ENCODE data around the gene HUS1B. TPM values are rescaled to one million over a fixed set of nuclear protein-coding genes. Genes with fewer than 3 reads are reported as not detected.

The HUS1B gene
- total RNA-seq, 1 experiment from 2014 or later: 0.72 TPM

DNA sequence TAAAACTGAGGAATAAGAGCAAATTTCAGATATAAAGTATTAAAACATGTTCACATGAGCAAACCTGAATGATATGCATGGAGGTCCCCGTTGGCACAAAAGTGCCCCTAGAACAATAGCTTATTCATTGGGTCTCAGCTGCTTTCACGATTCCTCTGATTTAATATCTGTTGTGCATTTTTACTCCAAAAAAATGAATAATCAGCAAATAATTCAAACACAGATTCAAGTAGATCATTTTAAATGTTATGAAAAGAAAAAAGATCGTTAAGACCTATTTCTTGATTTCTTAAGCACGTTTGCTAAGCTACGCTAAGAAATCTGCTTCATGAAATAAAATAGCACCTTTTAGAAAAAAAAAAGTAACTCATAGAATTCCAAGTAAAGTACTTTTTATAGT lies 21.7 kb downstream of the HUS1B start:
- H3K4me3 Mint-ChIP-seq (ENCODE audit: unreplicated experiment): no peak overlapping the region
- ChIA-PET POLR2A (no interaction called here), CTCF (interaction anchor here (0.6 kb wide), 1 partner anchor 1100 kb away, joined by 3 read pairs; no protein-coding TSS in a partner anchor)
- H3K4me1 Mint-ChIP-seq (ENCODE audit: insufficient read depth, unreplicated experiment): no peaks in the 10 kb centered on the region
- TF ChIP-seq, protein P1, sequence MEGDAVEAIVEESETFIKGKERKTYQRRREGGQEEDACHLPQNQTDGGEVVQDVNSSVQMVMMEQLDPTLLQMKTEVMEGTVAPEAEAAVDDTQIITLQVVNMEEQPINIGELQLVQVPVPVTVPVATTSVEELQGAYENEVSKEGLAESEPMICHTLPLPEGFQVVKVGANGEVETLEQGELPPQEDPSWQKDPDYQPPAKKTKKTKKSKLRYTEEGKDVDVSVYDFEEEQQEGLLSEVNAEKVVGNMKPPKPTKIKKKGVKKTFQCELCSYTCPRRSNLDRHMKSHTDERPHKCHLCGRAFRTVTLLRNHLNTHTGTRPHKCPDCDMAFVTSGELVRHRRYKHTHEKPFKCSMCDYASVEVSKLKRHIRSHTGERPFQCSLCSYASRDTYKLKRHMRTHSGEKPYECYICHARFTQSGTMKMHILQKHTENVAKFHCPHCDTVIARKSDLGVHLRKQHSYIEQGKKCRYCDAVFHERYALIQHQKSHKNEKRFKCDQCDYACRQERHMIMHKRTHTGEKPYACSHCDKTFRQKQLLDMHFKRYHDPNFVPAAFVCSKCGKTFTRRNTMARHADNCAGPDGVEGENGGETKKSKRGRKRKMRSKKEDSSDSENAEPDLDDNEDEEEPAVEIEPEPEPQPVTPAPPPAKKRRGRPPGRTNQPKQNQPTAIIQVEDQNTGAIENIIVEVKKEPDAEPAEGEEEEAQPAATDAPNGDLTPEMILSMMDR (IDR thresholded peaks at IDR 0.05; ENCODE audit: unreplicated experiment): no peak
- peaks cover 17% of the 10 kb centered on the region for H3K36me3 Mint-ChIP-seq (ENCODE audit: insufficient read depth, unreplicated experiment)
- no peak overlapping the region for H3K27ac Mint-ChIP-seq (ENCODE audit: low read depth, unreplicated experiment)
- intact Hi-C loops (cut with micrococcal nuclease): no loop called here
- no peaks in the 10 kb centered on the region for H3K9me3 Mint-ChIP-seq (ENCODE audit: unreplicated experiment)
- DNase-seq (ENCODE audit: unreplicated experiment): no peak
- H3K27me3 Mint-ChIP-seq (ENCODE audit: insufficient read depth, unreplicated experiment): no peaks in the 10 kb centered on the region
- no TSS peak for BruUV-seq (replicated peaks)

- POLR2A ChIA-PET: no interaction called here
- Mint-ChIP-seq H3K36me3 (ENCODE audit: insufficient read depth, unreplicated experiment) (peaks cover 17% of the 10 kb centered on the region), H3K27me3 (ENCODE audit: insufficient read depth, unreplicated experiment) (no peaks in the 10 kb centered on the region), H3K27ac (ENCODE audit: low read depth, unreplicated experiment) (no peak overlapping the region), H3K4me1 (ENCODE audit: insufficient read depth, unreplicated experiment) (no peaks in the 10 kb centered on the region), H3K4me3 (ENCODE audit: unreplicated experiment) (no peak overlapping the region), H3K9me3 (ENCODE audit: unreplicated experiment) (no peaks in the 10 kb centered on the region)
- CTCF ChIA-PET: no interaction called here
- DNase-seq (ENCODE audit: unreplicated experiment): no peak
- no TSS peak for BruUV-seq (replicated peaks)
- TF ChIP-seq, protein P1 (IDR thresholded peaks at IDR 0.05; ENCODE audit: unreplicated experiment): no peak
- intact Hi-C loops (cut with micrococcal nuclease): no loop called here
These were observed 23.3 kb downstream of the HUS1B start for GRCh38 chr6:633611-634010.

- Mint-ChIP-seq H3K9me3 (ENCODE audit: unreplicated experiment) (no peaks in the 10 kb centered on the region), H3K27ac (ENCODE audit: low read depth, unreplicated experiment) (no peak overlapping the region), H3K36me3 (ENCODE audit: insufficient read depth, unreplicated experiment) (peaks cover under 1% of the 10 kb centered on the region), H3K27me3 (ENCODE audit: insufficient read depth, unreplicated experiment) (no peaks in the 10 kb centered on the region), H3K4me3 (ENCODE audit: unreplicated experiment) (no peak overlapping the region), H3K4me1 (ENCODE audit: insufficient read depth, unreplicated experiment) (no peaks in the 10 kb centered on the region)
- CTCF ChIA-PET: no interaction called here
- intact Hi-C loops (cut with micrococcal nuclease): no loop called here
- POLR2A ChIA-PET: no interaction called here
- BruUV-seq (replicated peaks): no TSS peak
- TF ChIP-seq, protein P1 (IDR thresholded peaks at IDR 0.05; ENCODE audit: unreplicated experiment): no peak
- DNase-seq (ENCODE audit: unreplicated experiment): no peak
These were observed 28.1 kb downstream of the HUS1B start for GRCh38 chr6:628766-629165.

GRCh38 chr6:626236-626635 lies 30.7 kb downstream of the HUS1B start:
- H3K4me1 Mint-ChIP-seq (ENCODE audit: insufficient read depth, unreplicated experiment): no peaks in the 10 kb centered on the region
- no TSS peak for BruUV-seq (replicated peaks)

More at GRCh38 chr6:626236-626635, 30.7 kb downstream of the HUS1B start:
- ChIA-PET POLR2A (no interaction called here), CTCF (interaction anchor here (1.1 kb wide), 1 partner anchor 8 kb away, joined by 3 read pairs; no protein-coding TSS in a partner anchor)
- intact Hi-C loops (cut with micrococcal nuclease): no loop called here
- no peak for DNase-seq (ENCODE audit: unreplicated experiment)
- Mint-ChIP-seq H3K27ac (ENCODE audit: low read depth, unreplicated experiment) (no peak overlapping the region), H3K9me3 (ENCODE audit: unreplicated experiment) (no peaks in the 10 kb centered on the region), H3K36me3 (ENCODE audit: insufficient read depth, unreplicated experiment) (no peaks in the 10 kb centered on the region), H3K27me3 (ENCODE audit: insufficient read depth, unreplicated experiment) (no peaks in the 10 kb centered on the region), H3K4me3 (ENCODE audit: unreplicated experiment) (no peak overlapping the region)
- TF ChIP-seq, protein P1 (IDR thresholded peaks at IDR 0.05; ENCODE audit: unreplicated experiment): no peak
